Measurements from ENCODE around the gene ZFYVE21.
"Not testable (repeated sequence)": the region's sequence is repeated elsewhere in the genome, so short reads cannot be mapped to it uniquely, and the experiment has no call there.

ZFYVE21 gene

GRCh38 chr14:103772078-103772712, 56.6 kb downstream of the ZFYVE21 start:
- no peak for DNase-seq

- DNase-seq = no peak
Observed at GRCh38 chr14:103773521-103773920, 57.9 kb downstream of the ZFYVE21 start.

DNA sequence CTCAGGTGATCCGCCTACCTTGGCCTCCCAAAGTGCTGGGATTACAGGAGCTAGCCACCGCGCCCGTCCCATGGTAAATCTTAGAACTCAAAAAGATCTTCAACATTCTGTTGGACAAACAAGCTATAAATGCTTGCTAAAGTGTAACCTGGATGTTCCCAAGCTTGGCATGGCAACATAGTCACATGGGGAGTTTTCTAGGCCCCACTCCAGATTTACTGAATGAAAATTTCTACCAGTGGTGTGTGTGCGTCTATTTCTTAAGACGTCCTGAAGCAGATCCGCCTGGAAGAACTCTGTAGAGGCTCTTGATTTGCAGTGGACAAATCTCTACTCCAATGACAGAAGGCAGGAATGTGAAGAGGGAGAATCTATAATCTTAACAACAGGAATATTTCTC, 59.9 kb downstream of the ZFYVE21 start:
- DNase-seq = no peak

DNA sequence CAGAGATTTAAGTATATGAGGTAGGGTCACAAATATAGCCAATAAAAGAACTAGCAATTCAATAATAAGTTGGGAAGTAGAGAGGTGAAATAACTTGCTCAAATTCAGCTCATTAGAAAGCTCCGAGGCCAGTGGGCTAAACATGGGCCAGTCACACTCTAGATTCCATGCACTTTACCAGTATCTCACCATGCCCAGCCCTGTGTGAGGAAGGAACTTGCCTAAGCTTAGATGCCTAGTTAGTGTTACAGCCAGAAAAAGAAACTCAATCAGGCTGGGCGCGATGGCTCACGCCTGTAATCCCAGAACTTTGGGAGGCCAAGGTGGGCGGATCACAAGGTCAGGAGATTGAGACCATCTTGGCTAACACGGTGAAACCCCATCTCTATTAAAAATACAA, 60.7 kb downstream of the ZFYVE21 start:
- DNase-seq = not testable (repeated sequence)

- no peak for DNase-seq
Observed at GRCh38 chr14:103782376-103782775, 66.8 kb downstream of the ZFYVE21 start.
